ENCODE results near the gene LHFPL6.

Gene LHFPL6

DNA sequence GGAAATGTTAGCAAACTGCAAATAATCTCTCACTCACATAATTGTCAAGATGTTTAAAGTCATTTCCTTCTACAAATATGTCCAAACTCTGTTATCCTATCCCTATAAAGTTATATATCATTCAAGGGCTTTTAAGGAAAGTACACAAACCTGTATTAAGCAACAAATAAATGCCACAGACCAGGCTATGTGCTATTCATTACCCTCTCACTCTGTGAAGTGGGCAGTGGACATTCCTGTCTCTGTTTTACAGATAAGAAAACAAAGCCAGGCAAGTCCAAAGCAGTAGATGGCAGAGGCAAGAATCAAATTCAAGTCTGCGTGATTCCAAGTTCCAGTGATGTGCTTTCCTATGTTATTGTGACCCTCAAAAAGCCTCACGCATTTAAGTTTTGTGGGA, 140.6 kb downstream of the LHFPL6 start:
- no peak for DNase-seq (ENCODE audit: low spot score)

- DNase-seq (ENCODE audit: low spot score), result no peak
Measured at GRCh38 chr13:39461685-39462266, 141.2 kb downstream of the LHFPL6 start.

DNA sequence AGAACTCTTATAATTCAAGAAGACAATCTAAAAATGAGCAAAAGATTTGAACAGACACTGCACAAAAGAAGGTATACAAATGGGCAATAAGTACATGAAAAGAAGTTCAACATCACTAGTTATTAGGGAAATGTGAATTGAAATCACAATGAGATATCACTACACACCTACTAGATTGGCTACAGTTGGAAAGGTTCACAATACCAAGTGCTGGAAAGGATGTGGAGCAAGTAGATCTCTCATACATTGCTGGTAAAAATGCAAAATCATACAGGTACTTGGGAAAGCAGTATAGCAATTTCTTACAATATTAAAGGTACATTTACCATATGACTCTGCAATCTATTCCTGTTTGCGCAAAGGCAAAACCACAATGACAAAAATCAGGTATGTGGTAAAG, 145.7 kb downstream of the LHFPL6 start:
- no peak for DNase-seq (ENCODE audit: low spot score)

GRCh38 chr13:39455521-39456175, 147.3 kb downstream of the LHFPL6 start:
- DNase-seq (ENCODE audit: low spot score), result no peak

DNA sequence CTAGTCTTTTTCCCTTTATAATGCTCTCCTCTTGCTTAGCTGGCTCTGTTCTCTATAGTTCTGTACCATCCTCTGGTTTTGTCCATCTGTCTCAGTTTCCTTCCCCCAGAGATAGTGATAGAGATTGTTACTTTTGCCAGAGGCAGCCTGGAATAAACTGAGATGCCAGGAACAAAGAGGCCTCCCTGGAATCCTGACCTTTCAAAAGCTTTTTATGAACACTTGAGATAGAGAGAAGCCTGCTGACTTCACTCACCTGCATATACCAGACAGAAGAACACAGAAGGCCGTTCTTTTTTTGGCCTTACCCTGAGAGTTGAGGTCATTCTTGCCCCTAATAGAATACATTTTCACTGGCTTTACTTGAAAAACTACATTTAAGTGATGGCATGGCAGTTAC, 150.2 kb downstream of the LHFPL6 start:
- DNase-seq (ENCODE audit: low spot score), result no peak

- peak; percentile 20 for DNase-seq (ENCODE audit: low spot score)
Measured at GRCh38 chr13:39452417-39452816, 150.6 kb downstream of the LHFPL6 start.

GRCh38 chr13:39451860-39452301, 151.1 kb downstream of the LHFPL6 start:
- DNase-seq (ENCODE audit: low spot score), result no peak

- no peak for DNase-seq (ENCODE audit: low spot score)
Measured at GRCh38 chr13:39451301-39451700, 151.7 kb downstream of the LHFPL6 start.

GRCh38 chr13:39450176-39450575, 152.8 kb downstream of the LHFPL6 start:
- no peak for DNase-seq (ENCODE audit: low spot score)

- DNase-seq (ENCODE audit: low spot score), result no peak
Measured at GRCh38 chr13:39448834-39449233, 154.2 kb downstream of the LHFPL6 start.

DNA sequence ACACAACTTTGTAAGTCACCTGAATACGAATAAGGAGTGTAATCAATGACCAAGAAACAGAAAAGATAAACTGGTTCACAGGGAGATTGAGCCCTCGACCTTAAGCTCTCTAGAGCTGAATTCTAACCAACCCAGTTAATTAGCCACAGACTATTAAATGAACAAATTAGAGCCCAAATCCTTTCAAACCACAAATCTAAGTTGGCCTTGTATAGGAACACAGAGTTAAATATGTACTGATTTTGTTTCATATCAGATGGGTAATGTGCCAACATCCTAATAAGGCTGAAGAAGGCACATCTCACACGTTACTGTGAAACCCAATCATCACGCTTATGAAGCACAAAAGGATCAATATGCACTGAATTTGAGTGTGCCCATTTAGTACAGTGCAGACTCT, 156.1 kb downstream of the LHFPL6 start:
- no peak for DNase-seq (ENCODE audit: low spot score)

DNA sequence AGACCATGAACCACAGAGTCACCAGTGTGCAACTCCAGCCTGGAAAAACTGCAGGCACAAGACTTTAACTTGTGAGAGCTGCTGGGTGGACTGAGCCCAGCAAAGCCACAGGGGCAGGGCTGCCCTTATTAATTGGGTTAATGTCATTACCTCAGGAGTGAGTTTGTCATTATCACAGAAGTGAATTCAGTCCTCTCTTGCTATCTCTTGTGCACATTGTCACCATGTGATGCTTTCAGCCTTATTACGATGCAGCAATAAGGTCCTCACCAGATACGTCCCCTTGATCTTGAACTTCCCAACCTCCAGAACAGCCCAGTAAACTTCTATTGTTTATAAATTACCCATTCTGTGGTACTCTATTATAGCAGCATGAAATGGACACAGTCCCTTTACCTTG, 158.1 kb downstream of the LHFPL6 start:
- DNase-seq (ENCODE audit: low spot score), result no peak

- DNase-seq (ENCODE audit: low spot score), result no peak
Measured at GRCh38 chr13:39433651-39434050, 169.3 kb downstream of the LHFPL6 start.

GRCh38 chr13:39432196-39432595, 170.8 kb downstream of the LHFPL6 start:
- DNase-seq (ENCODE audit: low spot score), result no peak

- no peak for DNase-seq (ENCODE audit: low spot score)
Measured at GRCh38 chr13:39422845-39423565, 180.0 kb downstream of the LHFPL6 start.

- no peak for DNase-seq (ENCODE audit: low spot score)
Measured at GRCh38 chr13:39419876-39420275, 183.1 kb downstream of the LHFPL6 start.

- DNase-seq (ENCODE audit: low spot score), result no peak
Measured at GRCh38 chr13:39419068-39419467, 183.9 kb downstream of the LHFPL6 start.

DNA sequence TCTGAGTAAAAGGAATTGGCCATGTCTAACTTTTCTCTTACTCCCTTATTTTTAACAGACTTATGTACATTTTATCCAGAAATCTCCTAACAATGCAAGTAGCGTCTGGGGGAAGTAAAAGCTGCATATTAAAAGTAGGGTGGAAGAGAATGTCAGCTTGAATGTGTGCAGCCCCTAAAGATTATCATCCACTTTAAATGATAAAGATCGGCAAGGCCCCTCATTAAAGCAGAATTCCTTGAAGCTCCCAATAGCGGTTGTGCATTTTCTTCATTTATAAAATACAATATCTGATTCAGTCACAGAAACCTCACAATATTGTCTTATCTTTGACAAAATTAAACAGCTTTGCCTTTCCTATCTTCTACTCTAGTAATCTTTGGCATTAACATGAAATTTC, 184.6 kb downstream of the LHFPL6 start:
- no peak for DNase-seq (ENCODE audit: low spot score)

DNA sequence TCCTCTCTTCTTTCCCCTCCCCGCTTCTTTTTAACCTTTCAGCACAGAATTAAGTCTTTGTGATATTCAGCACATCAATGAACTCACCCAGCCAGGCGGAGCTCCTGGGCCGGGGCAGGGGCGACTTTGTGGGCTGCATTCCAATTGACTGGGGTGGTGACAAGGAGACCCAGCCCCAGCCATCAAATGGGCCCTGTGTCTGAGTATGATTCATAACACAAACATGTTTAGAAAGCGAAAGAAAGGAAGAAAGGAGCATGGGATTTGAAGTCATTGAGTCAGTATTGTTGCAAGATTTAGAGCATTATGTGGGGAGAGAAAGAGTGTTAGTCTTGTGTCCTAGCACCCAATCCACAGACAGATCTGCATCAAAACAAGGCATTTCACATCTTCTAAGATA, 185.3 kb downstream of the LHFPL6 start:
- peak; percentile 21 for DNase-seq (ENCODE audit: low spot score)

GRCh38 chr13:39417131-39417530, 185.9 kb downstream of the LHFPL6 start:
- no peak for DNase-seq (ENCODE audit: low spot score)

- peak; percentile 53 for DNase-seq (ENCODE audit: low spot score)
Measured at GRCh38 chr13:39415008-39415802, 187.8 kb downstream of the LHFPL6 start.

- DNase-seq (ENCODE audit: low spot score), result no peak
Measured at GRCh38 chr13:39414339-39414738, 188.7 kb downstream of the LHFPL6 start.

GRCh38 chr13:39411511-39411910, 191.5 kb downstream of the LHFPL6 start:
- DNase-seq (ENCODE audit: low spot score), result no peak

Measured in AG20443 (cell line).